Neural progenitor cell (in vitro differentiated cells): ENCODE measurements around the gene CCDC183.

Experiments used
- CTCF ChIP-seq: fragments of 200-600 bp; sonication (generic); IDR thresholded peaks from 2 replicates; pipeline ENCODE4 v1.5.1; 2017; ENCODE audit warnings: antibody characterized with exemption, mild to moderate bottlenecking
- EZH2 ChIP-seq: fragments of 200-600 bp; sonication (generic); IDR thresholded peaks from 2 replicates; pipeline ENCODE4 v1.6.1; 2017; ENCODE audit warnings: antibody characterized with exemption, mild to moderate bottlenecking, moderate library complexity
- EZH2phosphoT487 ChIP-seq: fragments of 200-600 bp; sonication (generic); IDR thresholded peaks from 2 replicates; pipeline ENCODE4 v1.6.1; 2017; ENCODE audit warnings: antibody characterized with exemption

- TF ChIP-seq CTCF (no peak), EZH2 (no peak), EZH2phosphoT487 (no peak)
Measured at GRCh38 chr9:136851941-136852663, 56.0 kb downstream of the CCDC183 start, which contains the start of gene MAMDC4.
